Activated naive CD8-positive, alpha-beta T cell treated with anti-CD3 and anti-CD28 coated beads, Interleukin-2, amount 10 ng/mL, durations not matched to agents 7 days and 5 days (primary cell): Measurements from ENCODE around the gene DAB2IP. TPM values are rescaled to one million over a fixed set of nuclear protein-coding genes. Genes with fewer than 3 reads are reported as not detected.

Experiments used
- ATAC-seq: fragments of 150-1000 bp; cut with Tn5 transposase; one replicate; pipeline ENCODE4 v1.10.0; 2021; ENCODE audit warnings: low read depth, moderate library complexity
- POLR2A ChIA-PET: fragments of 350-600 bp; sonication (Branson Sonifier 250); formaldehyde crosslinking; loops from one replicate; lab custom pipeline; 2021; ENCODE audit warnings: antibody characterized with exemption; lab: Charles Lee
- DNase-seq: peaks from one replicate; pipeline ENCODE4 v3.0.0; 2021
- H3K27ac Mint-ChIP-seq: one replicate; pipeline ENCODE4 v1.8.0; 2022; ENCODE audit warnings: mild to moderate bottlenecking, mixed read lengths
- H3K27me3 Mint-ChIP-seq: one replicate; pipeline ENCODE4 v1.8.0; 2022; ENCODE audit warnings: mild to moderate bottlenecking, moderate library complexity, mixed read lengths
- H3K36me3 Mint-ChIP-seq: one replicate; pipeline ENCODE4 v1.8.0; 2021; ENCODE audit warnings: mild to moderate bottlenecking, mixed read lengths
- H3K4me1 Mint-ChIP-seq: one replicate; pipeline ENCODE4 v1.8.0; 2021; ENCODE audit warnings: mixed read lengths
- H3K4me3 Mint-ChIP-seq: one replicate; pipeline ENCODE4 v1.8.0; 2022; ENCODE audit warnings: mild to moderate bottlenecking, moderate library complexity, mixed read lengths
- H3K9me3 Mint-ChIP-seq: one replicate; pipeline ENCODE4 v1.8.0; 2021; ENCODE audit warnings: mixed read lengths
- total RNA-seq, 2 experiments: library from RNA; stranded (reverse); gene quantifications; one replicate each; pipeline ENCODE4 v1.2.3, GENCODE V29; 2021

The DAB2IP gene
- total RNA-seq, 2 experiments from 2014 or later = 0.20 to 0.25 TPM

GRCh38 chr9:121691890-121692289 is 40.5 kb downstream of the DAB2IP start:
- Mint-ChIP-seq H3K4me3 (no peak overlapping the region), H3K27ac (no peak overlapping the region), H3K4me1 (peaks cover 5% of the 10 kb centered on the region), H3K9me3 (no peaks in the 10 kb centered on the region), H3K27me3 (peaks cover 12% of the 10 kb centered on the region), H3K36me3 (no peaks in the 10 kb centered on the region)
- ATAC-seq (no peak), DNase-seq (no peak)
- POLR2A ChIA-PET = no interaction called here

GRCh38 chr9:121692606-121693387 is 41.4 kb downstream of the DAB2IP start:
- no peak overlapping the region for H3K4me3 Mint-ChIP-seq
- ATAC-seq = no peak
- peaks cover 21% of the 10 kb centered on the region for H3K27me3 Mint-ChIP-seq
- DNase-seq = no peak
- H3K4me1 Mint-ChIP-seq = peaks cover 10% of the 10 kb centered on the region
- H3K36me3 Mint-ChIP-seq = no peaks in the 10 kb centered on the region
- no peaks in the 10 kb centered on the region for H3K9me3 Mint-ChIP-seq
- no peak overlapping the region for H3K27ac Mint-ChIP-seq
- POLR2A ChIA-PET = no interaction called here

- DNase-seq (no peak), ATAC-seq (no peak)
- peaks cover 13% of the 10 kb centered on the region for H3K4me1 Mint-ChIP-seq
- no peaks in the 10 kb centered on the region for H3K9me3 Mint-ChIP-seq
- H3K4me3 Mint-ChIP-seq = no peak overlapping the region
- peaks cover 26% of the 10 kb centered on the region for H3K27me3 Mint-ChIP-seq
- no peak overlapping the region for H3K27ac Mint-ChIP-seq
- H3K36me3 Mint-ChIP-seq = no peaks in the 10 kb centered on the region
- POLR2A ChIA-PET = no interaction called here
These were observed 41.9 kb downstream of the DAB2IP start for GRCh38 chr9:121693388-121693670.

- peaks cover 29% of the 10 kb centered on the region for H3K27me3 Mint-ChIP-seq
- peaks cover 14% of the 10 kb centered on the region for H3K4me1 Mint-ChIP-seq
- DNase-seq (no peak), ATAC-seq (no peak)
- H3K36me3 Mint-ChIP-seq = no peaks in the 10 kb centered on the region
- no peaks in the 10 kb centered on the region for H3K9me3 Mint-ChIP-seq
- POLR2A ChIA-PET = no interaction called here
- no peak overlapping the region for H3K27ac Mint-ChIP-seq
- H3K4me3 Mint-ChIP-seq = no peak overlapping the region
These were observed 42.6 kb downstream of the DAB2IP start for GRCh38 chr9:121694001-121694400.

GRCh38 chr9:121694600-121694999 is 43.2 kb downstream of the DAB2IP start:
- Mint-ChIP-seq H3K27ac (no peak overlapping the region), H3K27me3 (peaks cover 30% of the 10 kb centered on the region), H3K4me1 (peaks cover 14% of the 10 kb centered on the region), H3K36me3 (no peaks in the 10 kb centered on the region), H3K9me3 (no peaks in the 10 kb centered on the region), H3K4me3 (no peak overlapping the region)
- no peak for ATAC-seq
- DNase-seq = no peak
- POLR2A ChIA-PET = no interaction called here

GRCh38 chr9:121696930-121697329 is 45.5 kb downstream of the DAB2IP start:
- POLR2A ChIA-PET = no interaction called here
- H3K36me3 Mint-ChIP-seq = no peaks in the 10 kb centered on the region
- no peaks in the 10 kb centered on the region for H3K9me3 Mint-ChIP-seq
- H3K4me1 Mint-ChIP-seq = peaks cover 15% of the 10 kb centered on the region
- peaks cover 53% of the 10 kb centered on the region for H3K27me3 Mint-ChIP-seq
- H3K27ac Mint-ChIP-seq = no peak overlapping the region
- ATAC-seq (no peak), DNase-seq (no peak)
- H3K4me3 Mint-ChIP-seq = peak overlapping the region; percentile 8

GRCh38 chr9:121698627-121699570 is 47.5 kb downstream of the DAB2IP start:
- Mint-ChIP-seq H3K4me3 (peak overlapping the region; percentile 59), H3K4me1 (peaks cover 15% of the 10 kb centered on the region), H3K27me3 (peaks cover 68% of the 10 kb centered on the region), H3K36me3 (no peaks in the 10 kb centered on the region), H3K27ac (no peak overlapping the region), H3K9me3 (no peaks in the 10 kb centered on the region)
- DNase-seq = peak; percentile 86
- POLR2A ChIA-PET = interaction anchor here (1.2 to 1.5 kb wide), 2 partner anchors 9 to 34 kb away, joined by 3 to 5 read pairs; no protein-coding TSS in a partner anchor
- ATAC-seq = peak; percentile 72

GRCh38 chr9:121699571-121700164 is 48.2 kb downstream of the DAB2IP start:
- DNase-seq (no peak), ATAC-seq (peak; percentile 19)
- H3K9me3 Mint-ChIP-seq = no peaks in the 10 kb centered on the region
- no peak overlapping the region for H3K27ac Mint-ChIP-seq
- H3K36me3 Mint-ChIP-seq = no peaks in the 10 kb centered on the region
- H3K4me3 Mint-ChIP-seq = no peak overlapping the region
- H3K4me1 Mint-ChIP-seq = peaks cover 15% of the 10 kb centered on the region
- peaks cover 76% of the 10 kb centered on the region for H3K27me3 Mint-ChIP-seq
- POLR2A ChIA-PET = interaction anchor here (1.1 kb wide), 1 partner anchor 9 kb away, joined by 3 read pairs; no protein-coding TSS in a partner anchor

- POLR2A ChIA-PET = interaction anchor here (1.1 kb wide), 1 partner anchor 9 kb away, joined by 3 read pairs; no protein-coding TSS in a partner anchor
- Mint-ChIP-seq H3K4me3 (no peak overlapping the region), H3K27ac (no peak overlapping the region), H3K27me3 (peaks cover 81% of the 10 kb centered on the region), H3K9me3 (no peaks in the 10 kb centered on the region), H3K36me3 (no peaks in the 10 kb centered on the region), H3K4me1 (peaks cover 15% of the 10 kb centered on the region)
- DNase-seq = peak; percentile 51
- no peak for ATAC-seq
These were observed 48.9 kb downstream of the DAB2IP start for GRCh38 chr9:121700165-121700831.

- DNase-seq = no peak
- H3K4me1 Mint-ChIP-seq = peaks cover 15% of the 10 kb centered on the region
- no peaks in the 10 kb centered on the region for H3K9me3 Mint-ChIP-seq
- no peak for ATAC-seq
- POLR2A ChIA-PET = no interaction called here
- no peaks in the 10 kb centered on the region for H3K36me3 Mint-ChIP-seq
- H3K27me3 Mint-ChIP-seq = peaks cover 82% of the 10 kb centered on the region
- no peak overlapping the region for H3K4me3 Mint-ChIP-seq
- H3K27ac Mint-ChIP-seq = no peak overlapping the region
These were observed 49.5 kb downstream of the DAB2IP start for GRCh38 chr9:121700832-121701419.

- Mint-ChIP-seq H3K27ac (no peak overlapping the region), H3K4me3 (no peak overlapping the region), H3K4me1 (peaks cover 11% of the 10 kb centered on the region), H3K27me3 (peaks cover 75% of the 10 kb centered on the region), H3K9me3 (no peaks in the 10 kb centered on the region), H3K36me3 (no peaks in the 10 kb centered on the region)
- POLR2A ChIA-PET = no interaction called here
- no peak for DNase-seq
- ATAC-seq = no peak
These were observed 50.4 kb downstream of the DAB2IP start for GRCh38 chr9:121701736-121702261.

- H3K27ac Mint-ChIP-seq = no peak overlapping the region
- H3K4me3 Mint-ChIP-seq = no peak overlapping the region
- ATAC-seq (no peak), DNase-seq (no peak)
- peaks cover 62% of the 10 kb centered on the region for H3K27me3 Mint-ChIP-seq
- H3K36me3 Mint-ChIP-seq = no peaks in the 10 kb centered on the region
- H3K4me1 Mint-ChIP-seq = peaks cover 13% of the 10 kb centered on the region
- H3K9me3 Mint-ChIP-seq = no peaks in the 10 kb centered on the region
- POLR2A ChIA-PET = no interaction called here
These were observed 51.7 kb downstream of the DAB2IP start for GRCh38 chr9:121703014-121703734.
